Brain microvascular endothelial cell (primary cell): ENCODE data around the gene CCDC177.

Experiments used
- DNase-seq: peaks from one replicate; pipeline ENCODE4 v3.0.0-alpha.2; 2020
- H3K27ac ChIP-seq: fragments of 250-450 bp; sonication (Bioruptor Pico); 2 replicates; pipeline ENCODE4 v1.5.1; 2020; ENCODE audit warnings: mild to moderate bottlenecking, moderate library complexity
- H3K27me3 ChIP-seq: fragments of 250-450 bp; sonication (Bioruptor Pico); replicated peaks from 2 replicates; pipeline ENCODE4 v1.5.1; 2020; ENCODE audit warnings: mild to moderate bottlenecking
- H3K36me3 ChIP-seq: fragments of 250-450 bp; sonication (Bioruptor Pico); replicated peaks from 2 replicates; pipeline ENCODE4 v1.5.1; 2020; ENCODE audit warnings: mild to moderate bottlenecking
- H3K4me3 ChIP-seq: 2 replicates; pipeline ENCODE4 v1.5.1; 2011; ENCODE audit warnings: low read depth, mild to moderate bottlenecking, control low read depth, low read length, moderate library complexity
- CTCF ChIP-seq: IDR thresholded peaks from 2 replicates; pipeline ENCODE4 v1.5.1; 2011; ENCODE audit warnings: low read depth, mild to moderate bottlenecking, moderate library complexity, low read length, control low read depth, inconsistent platforms; ENCODE audit errors: missing control alignments
- in situ Hi-C: cut with HindIII; loops from 2 replicates; pipeline ENCODE4 v1.10.0; 2017; ENCODE audit warnings: low sequenced_read_pairs, low pct_ligation_motif_present

CCDC177 gene

GRCh38 chr14:69530095-69530494 lies 44.6 kb downstream of the CCDC177 start:
- H3K36me3 ChIP-seq: no peaks in the 10 kb centered on the region
- no peak for TF ChIP-seq CTCF
- H3K27ac ChIP-seq: no peak overlapping the region
- H3K27me3 ChIP-seq: no peaks in the 10 kb centered on the region
- H3K4me3 ChIP-seq: no peak overlapping the region
- DNase-seq: no peak
- in situ Hi-C loops: no loop called here

GRCh38 chr14:69529563-69529962 lies 45.1 kb downstream of the CCDC177 start:
- Histone ChIP-seq H3K36me3 (no peaks in the 10 kb centered on the region), H3K4me3 (no peak overlapping the region), H3K27ac (no peak overlapping the region), H3K27me3 (no peaks in the 10 kb centered on the region)
- in situ Hi-C loops: no loop called here
- no peak for TF ChIP-seq CTCF
- DNase-seq: no peak

DNA sequence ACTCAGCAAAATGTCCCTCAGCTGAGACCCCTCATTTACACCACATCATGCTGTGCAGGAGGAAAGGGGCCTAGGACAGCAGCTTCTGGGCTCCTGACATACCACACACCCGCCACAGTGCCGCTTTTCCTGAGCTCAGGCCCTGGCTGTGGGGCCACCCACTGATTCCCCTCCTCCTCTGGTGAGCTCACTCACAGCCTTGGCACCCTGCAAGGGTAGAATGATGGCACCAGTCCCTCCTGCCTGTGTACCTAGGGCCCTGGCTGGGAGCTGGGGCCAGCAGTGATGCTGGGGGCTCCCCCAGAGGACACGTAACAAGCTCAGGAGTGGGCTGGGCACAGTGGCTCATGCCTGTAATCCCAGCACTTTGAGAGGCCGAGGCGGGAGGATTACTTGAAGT lies 45.7 kb downstream of the CCDC177 start:
- in situ Hi-C loops: no loop called here

DNA sequence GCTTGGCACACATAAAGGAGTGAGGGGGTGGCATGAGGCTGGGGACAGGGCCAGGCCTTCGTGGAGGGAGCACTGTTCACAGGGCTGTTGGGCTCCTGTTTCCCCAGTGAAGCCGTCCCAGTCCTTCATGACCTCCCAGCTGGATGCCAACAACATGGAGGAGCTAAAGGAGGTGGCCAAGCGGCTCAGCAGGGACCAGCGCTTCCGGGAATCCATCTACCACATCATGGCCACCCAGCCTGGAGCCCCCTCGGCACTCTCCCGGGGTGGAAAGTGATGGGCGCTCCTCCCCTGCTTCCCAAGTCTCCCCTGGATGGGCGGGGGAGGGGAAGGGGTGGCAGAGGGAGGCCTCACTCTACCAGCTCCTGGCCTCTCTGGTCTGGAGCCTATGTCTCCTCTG lies 46.5 kb downstream of the CCDC177 start:
- DNase-seq: no peak
- H3K4me3 ChIP-seq: no peak overlapping the region
- H3K27me3 ChIP-seq: no peaks in the 10 kb centered on the region
- no peak for TF ChIP-seq CTCF
- no peak overlapping the region for H3K27ac ChIP-seq
- H3K36me3 ChIP-seq: no peaks in the 10 kb centered on the region
- in situ Hi-C loops: no loop called here

More for the DNA sequence above, 45.7 kb downstream of the CCDC177 start:
- Histone ChIP-seq H3K36me3 (no peaks in the 10 kb centered on the region), H3K27ac (no peak overlapping the region), H3K27me3 (no peaks in the 10 kb centered on the region), H3K4me3 (no peak overlapping the region)
- TF ChIP-seq CTCF: no peak
- DNase-seq: no peak

GRCh38 chr14:69527635-69528034 lies 47.0 kb downstream of the CCDC177 start:
- Histone ChIP-seq H3K36me3 (no peaks in the 10 kb centered on the region), H3K4me3 (no peak overlapping the region), H3K27me3 (no peaks in the 10 kb centered on the region), H3K27ac (no peak overlapping the region)
- no peak for TF ChIP-seq CTCF
- no peak for DNase-seq
- in situ Hi-C loops: no loop called here

DNA sequence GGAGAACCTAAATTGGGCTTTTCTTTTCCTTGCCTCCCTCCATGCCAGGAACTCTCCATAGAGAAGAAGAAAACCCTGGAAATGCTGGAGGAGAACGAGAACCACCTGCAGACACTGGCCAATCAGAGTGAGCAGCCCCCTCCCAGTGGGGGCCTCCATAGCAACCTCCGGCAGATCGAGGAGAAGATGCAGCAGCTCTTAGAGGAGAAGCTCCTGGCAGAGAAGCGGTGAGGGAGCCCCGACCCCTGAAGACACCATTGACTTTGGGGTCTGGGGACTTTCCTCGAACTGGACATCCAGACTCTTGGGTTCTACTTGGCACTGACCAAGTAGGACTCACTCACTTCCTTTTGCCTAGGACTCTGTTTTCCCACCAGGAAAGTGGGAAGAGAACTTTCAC lies 48.8 kb downstream of the CCDC177 start:
- Histone ChIP-seq H3K27me3 (no peaks in the 10 kb centered on the region), H3K4me3 (no peak overlapping the region), H3K27ac (no peak overlapping the region), H3K36me3 (no peaks in the 10 kb centered on the region)
- no peak for TF ChIP-seq CTCF
- no peak for DNase-seq
- in situ Hi-C loops: no loop called here
